NCI-H446 treated with DMSO at 0.1 percent for 48 hours (cell line): ENCODE measurements around the gene ZDHHC11.
A peak's percentile ranks its signal among the peaks of the same experiment; 100 is the strongest.
"Not testable (repeated sequence)": the region's sequence is repeated elsewhere in the genome, so short reads cannot be mapped to it uniquely, and the experiment has no call there.

Experiments used
- DNase-seq: peaks from one replicate; lab custom pipeline; 2025; lab: John Stamatoyannopoulos, UW

The ZDHHC11 gene

DNA sequence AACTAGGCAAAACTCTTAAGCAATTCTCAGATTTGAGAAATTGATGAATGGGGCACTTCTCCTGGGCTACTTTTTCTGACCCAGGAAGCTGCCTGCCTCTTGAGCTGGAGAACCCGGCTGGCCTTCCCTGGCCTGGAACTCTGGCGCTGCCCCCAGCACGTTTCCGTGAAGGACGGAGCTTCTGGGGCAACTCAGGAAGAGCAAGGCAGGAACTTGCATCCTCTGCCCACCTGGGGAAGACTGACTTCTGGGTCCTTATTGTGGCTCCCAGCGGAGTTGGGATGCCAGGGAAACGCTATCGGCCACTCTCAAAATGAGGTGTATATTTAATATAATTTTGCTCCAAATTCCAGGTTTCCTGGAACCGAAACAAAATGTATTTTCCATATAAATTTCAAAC, 39.4 kb downstream of the ZDHHC11 start:
- DNase-seq: not testable (repeated sequence)

DNA sequence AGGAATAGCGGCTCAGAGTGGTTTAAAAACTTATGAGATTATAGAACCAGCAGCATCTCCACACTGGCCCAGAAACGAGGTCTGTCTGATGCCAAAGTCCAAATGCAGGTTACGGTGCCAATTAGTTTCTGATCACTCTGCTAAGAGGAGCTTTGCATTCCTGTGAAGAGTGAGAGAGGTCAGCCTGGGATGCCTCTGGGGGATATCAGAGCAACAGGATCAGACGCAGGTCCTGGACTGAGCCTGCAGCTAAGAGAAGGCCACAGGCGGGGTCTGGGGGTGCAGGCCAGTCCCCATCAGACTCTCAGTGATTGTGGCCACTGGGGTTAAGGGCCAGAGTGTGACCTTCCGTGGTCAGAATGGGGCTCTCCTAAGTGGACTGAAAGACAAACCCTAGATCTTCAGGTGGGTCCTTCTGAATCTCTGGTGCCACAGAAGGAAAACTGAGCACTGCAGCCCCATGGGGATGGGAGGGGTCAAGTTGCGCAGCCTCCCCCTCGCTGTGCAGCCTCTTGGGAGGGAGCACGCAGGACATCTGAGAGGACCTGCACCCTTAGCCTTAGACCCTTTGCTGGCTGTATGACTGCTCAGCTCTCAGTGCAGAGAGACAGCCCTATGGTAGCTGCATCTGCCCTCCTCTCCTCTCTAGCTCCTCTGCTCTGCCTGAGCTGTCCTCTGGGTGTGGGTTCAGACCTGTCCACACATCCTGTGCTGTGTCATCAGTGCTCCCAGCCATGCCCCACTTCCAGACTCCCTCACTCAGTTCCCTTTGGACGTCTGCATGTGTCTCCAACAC, 42.9 kb downstream of the ZDHHC11 start:
- DNase-seq: not testable (repeated sequence)

DNA sequence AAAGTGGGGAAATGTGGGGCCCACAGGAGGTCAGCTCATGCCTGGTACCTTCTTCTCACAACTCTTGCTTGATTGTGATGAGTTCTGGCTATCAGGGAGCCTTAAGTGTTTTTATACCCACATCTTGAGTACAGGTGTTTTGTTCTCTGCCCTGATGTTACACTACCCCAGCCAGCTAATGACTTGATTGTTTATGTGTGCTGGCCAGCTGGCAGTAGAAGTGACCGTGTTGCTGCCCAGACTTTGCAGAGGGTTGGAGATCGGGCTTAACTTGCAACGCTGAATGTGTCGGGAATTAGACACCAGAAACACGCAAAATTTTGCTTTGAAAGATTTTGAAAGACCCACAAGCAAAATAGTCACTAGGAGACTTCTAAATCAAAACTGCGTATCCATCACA, 49.3 kb downstream of the ZDHHC11 start:
- no peak for DNase-seq

DNA sequence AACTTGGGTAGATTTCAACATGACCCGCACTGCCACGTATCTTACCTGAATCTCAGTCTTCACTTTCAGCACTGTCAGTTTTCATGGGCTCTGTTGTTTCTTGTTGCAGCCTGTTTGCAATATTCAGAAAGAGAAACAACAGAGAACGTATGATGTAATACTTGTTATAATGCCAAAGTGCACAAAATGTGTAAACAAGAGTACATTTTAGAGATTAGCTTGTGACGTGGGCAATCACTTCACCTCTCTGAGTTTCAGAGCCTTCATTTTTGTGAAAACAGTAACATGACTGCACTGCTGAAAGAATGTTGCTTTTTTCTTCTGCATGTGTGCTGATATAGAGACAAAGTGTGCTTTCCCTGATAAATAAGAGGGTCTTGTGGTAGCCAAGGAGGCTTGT, 49.7 kb downstream of the ZDHHC11 start:
- not testable (repeated sequence) for DNase-seq

DNA sequence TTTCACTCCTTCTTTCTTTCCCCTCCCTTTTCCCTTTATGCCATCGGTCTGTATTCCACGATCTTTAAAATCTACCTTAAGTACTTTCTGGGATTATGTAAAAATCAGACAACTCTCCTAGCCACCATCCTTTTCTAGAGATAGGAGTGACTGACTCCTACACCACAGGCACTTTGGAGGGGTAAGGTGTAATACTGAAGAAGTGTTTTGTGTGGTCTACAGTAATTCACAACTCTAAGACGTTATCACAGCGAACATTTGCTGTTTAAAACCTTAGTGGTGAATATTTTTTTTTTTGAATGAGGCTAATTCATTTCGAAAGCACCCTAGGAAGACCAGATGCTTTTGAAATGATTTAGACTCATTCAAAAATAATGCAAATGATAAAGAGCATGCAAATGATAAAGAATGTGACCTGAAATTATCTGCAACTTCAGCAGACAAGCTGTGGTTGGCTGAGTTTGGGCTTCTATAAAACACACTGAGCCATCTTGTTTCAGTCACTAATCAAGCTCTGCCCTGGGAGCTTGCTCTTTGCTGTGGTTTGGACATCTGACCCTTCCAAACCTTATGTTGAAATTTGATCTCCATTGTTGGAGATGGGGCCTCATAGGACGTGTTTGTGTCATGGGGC, 52.2 kb downstream of the ZDHHC11 start:
- not testable (repeated sequence) for DNase-seq

DNA sequence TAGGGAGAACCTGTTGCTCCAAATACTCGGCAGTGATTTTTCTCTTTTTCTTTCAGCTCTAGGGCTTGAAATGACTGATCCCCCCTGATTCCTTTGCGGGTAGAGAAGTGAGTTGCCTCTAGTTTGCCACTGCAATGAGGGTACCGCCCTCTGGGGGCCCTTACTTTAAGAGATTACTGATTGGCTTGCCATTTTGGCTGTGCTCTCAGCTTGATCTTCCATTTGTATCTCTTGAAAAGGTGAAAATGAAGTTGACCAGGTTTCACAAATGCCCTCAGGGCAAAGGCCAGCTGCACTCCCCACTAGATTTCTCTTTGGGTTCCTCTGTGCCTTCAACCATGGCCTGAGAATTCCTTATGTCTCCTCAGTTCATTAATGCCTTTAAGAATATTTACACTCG, 52.8 kb downstream of the ZDHHC11 start:
- not testable (repeated sequence) for DNase-seq

DNA sequence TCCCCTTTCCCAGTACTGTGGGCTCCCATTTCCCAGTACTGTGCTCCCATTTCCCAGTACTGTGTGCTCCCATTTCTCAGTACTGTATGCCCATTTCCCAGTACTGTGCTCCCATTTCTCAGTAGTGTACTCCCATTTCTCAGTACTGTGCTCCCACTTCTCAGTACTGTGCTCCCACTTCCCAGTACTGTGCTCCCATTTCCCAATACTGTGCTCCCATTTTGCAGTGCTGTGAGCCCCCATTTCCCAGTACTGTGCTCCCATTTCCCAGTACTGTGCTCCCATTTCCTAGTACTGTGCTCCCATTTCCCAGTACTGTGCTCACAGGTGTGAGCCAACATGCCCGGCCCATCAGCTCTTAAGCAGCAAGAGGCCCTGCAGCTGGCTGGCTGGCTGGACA, 54.9 kb downstream of the ZDHHC11 start:
- not testable (repeated sequence) for DNase-seq

DNA sequence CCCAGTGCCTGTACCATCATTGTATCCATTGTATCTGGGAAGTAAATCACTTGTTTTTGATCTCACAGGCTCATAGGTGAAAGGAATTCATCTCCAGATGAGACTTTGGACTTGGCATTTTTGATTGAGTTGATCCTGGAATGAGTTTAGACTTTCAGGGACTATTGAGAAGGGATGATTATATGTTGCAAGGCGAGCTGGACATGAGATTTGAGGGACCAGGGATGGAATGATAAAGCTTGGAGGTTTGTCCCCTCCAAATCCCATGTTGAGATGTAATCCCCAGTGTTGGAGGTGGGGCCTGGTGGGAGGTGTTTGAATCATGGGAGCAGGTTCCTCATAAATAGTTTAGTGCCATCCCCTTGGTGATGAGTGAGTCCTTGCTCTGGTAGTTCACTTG, 55.8 kb downstream of the ZDHHC11 start:
- not testable (repeated sequence) for DNase-seq

DNA sequence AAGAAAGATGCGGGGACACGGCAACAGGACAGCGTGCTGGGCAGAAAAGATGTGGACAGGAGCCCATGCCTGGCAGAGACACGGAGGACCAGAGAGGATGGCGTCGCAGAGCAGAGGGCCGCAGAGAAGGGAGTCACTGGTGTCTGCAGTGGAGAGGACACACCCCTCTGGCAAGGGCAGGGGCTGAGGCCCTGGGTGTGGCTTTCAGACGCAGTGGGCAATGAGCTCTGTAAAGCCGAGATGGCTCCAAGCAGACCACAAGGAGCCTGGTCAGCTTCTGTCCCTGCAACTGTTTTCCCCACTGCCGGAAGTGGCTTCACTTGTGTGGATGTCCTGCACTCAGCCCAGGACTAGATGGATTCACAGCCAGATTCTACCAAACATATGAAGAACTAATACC, 62.1 kb downstream of the ZDHHC11 start:
- not testable (repeated sequence) for DNase-seq

DNA sequence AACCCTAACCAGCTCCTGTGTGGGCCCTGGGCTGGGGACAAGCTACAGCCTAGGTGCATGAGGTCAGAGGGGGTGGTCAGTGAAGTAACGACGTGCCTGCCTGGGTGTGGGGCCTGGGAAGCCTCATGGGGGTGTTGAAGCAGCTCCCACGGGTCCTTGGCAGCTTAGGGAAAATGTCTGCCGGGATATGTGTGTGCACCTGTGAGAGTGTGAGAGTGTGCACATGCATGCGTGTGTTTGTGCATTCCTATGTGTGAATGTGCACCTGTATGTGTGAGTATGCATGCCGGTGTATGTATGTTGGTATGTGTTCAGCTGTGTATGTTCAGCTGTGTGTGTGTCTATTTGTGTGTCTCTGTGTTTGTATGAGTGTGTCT, 62.9 kb downstream of the ZDHHC11 start:
- not testable (repeated sequence) for DNase-seq

DNA sequence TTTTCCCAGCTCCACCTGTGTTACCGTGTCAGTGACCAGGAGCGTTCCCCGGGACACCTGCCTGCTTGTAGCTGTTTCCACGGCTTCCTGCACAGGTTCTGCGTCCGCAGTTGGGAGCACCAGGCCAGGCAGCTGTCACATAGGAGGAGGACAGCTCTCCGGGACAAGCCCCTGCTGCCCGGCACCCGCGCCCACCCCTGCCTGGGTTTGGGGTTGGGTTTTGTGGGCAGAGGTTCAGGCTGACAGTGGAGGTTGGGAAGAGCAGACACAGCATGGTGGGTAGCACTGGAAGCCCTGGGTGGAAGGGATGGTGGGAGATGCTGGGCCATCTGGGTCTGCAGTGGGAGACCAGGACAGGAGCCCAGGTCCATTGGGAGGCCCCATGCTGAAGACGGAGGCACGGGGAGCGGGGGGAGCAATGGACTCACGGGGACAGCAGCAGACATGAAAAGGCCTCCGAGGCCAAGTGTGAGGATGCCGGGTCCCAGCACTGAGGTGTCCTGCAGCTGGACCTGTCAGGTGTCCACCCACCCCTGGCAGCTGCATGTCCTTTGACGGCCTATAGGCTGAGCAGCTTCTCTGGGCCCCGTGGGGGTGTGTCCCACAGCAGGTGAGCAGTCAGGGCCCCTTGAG, 63.4 kb downstream of the ZDHHC11 start:
- DNase-seq: not testable (repeated sequence)

DNA sequence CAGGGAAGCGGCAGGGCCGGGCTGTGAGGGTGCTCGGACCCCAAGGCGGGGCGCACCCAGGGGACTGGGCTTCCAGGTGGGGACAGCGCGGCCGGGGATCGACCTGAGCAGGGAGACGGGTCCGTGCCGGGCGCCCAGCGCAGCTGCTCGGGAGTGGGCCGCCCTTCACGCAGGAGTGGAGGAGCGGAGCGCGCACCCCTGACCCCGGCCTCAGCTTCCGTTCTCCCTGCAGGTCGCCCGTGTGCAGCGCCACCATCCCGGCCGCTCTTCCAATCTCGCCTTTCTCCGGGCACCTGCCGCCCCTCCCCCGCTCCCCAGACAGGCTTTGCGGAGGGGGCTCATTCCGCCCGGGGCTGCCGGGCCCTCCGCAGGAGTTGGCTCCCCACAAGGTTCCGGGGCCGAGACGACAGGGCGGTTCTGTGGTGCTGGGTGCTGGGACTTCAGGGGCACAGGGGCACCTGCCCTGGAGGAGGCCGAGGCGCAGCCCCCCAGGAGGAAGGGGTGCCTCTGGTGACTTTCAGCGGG, 65.5 kb downstream of the ZDHHC11 start:
- DNase-seq: not testable (repeated sequence)

DNA sequence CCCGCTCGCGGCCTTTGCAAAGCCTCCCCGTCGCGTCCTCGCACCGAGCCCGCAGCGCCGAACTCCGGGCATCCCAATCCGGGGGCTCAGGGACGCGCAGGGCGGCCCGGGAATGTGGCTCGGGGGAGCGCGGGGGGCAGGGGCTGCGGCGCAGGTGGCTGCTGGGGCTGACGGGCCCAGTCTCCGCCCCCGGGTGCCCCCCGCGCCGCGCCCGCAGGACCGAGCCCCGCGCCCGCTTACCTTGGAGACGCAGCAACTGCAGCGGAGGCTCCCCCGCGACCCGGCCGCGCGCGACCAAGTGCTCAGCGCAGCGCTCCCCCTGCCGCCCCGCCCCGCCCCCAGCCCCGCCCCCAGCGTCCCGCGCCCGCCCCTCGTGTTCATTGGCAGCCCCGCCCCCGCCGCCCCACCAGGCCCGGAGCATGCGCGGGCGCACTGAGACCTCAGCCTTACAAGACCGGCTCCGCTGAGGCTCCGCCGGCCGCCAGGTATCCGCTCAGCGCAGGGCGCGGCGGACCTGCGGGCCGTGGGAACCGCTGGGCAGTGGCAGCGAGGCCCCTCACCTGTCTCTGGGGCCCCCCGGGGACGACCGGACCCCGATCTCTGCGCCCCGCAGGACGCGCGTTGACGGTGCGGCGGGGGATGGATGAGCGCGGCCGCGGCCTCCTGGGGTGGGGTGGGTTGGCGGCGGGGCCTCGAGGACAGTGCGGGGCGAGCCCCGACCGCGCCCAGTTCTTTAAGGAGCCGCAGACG, 66.2 kb downstream of the ZDHHC11 start, which contains the start of gene ZDHHC11B:
Gene ZDHHC11B (minus strand): TSS at position 302 of the 750 bp plus-strand sequence. CDS start 17,810 bp downstream, outside the sequence.
- DNase-seq: peak; percentile 19

DNA sequence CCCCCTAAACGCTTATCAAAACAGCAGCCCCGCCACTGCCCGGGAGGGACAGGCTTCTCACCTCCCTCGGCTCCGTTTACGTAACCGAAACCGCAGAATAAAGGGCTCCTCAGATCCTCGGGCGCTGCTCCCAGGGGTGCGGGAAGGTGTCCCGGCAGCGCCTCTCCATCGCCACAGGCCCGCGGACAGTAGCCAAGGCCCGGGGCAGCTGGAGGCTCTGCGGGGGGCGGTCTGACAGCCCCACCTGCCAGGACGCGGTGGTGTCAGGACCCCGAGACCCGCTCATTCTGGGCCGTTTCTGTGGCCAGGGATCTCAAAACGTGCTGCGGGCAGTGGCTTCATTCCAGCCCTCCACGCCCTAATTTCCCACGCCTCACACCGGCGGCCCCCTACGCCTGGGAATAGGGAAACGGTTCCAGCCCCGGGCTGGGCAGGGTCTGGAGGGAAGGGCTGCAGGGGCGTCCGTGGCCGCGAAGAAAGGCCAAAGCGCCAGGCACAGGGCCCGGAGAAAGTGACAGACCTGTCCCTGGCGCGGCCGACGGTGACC, 66.8 kb downstream of the ZDHHC11 start:
- not testable (repeated sequence) for DNase-seq

DNA sequence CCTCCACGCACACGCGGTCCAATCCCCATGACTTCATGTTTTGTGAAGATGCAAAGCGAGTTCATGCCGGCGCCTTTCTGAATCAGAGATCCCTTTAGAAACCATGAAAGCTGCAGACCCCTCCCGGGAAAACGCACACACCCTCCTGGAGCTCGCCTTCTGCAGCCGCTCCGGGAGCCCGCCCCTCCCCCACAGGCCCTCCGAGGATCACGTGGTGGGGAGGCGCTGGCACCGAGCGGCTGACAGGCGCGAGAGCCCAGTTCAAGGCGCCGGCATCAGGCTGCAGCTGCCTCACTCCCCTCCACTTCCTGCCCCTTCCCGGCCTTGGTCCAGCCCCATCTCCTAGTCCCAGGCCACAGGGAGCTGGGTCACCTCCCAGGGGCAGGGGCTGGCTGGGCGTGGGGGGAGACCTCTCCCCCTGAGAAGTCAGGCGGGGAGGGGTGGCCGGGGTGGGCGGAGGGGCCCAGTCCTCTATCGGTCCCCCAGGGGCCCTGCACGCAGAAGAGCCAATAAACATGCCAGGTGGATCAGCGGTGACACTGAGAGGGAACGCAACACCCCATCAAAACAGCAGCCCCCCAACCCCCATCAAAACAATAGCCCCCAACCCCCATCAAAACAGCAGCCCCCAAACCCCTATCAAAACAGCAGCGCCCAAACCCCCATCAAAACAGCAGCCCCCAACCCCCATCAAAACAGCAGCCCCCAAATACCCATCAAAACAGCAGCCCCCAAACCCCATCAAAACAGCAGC, 67.6 kb downstream of the ZDHHC11 start:
- not testable (repeated sequence) for DNase-seq

DNA sequence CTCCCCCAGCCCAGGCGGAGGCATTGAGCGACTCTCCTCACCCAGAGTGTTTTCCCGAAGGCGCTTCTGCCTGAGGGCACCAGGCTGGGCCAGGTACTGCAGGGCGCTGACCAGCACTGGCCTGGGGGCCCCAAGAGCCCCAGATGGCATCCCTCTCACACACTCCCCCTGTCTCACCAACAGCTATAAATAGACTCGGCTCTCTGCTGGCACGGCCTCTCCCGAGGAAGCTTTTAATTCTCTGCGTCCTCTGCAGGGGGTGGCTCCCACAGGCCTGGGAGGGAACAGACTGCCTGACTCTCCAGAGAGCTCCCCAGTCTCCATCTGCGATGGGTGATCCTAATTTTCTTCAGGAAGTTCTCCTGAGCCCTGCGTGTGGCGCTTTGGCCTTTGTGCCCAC, 68.4 kb downstream of the ZDHHC11 start:
- not testable (repeated sequence) for DNase-seq

DNA sequence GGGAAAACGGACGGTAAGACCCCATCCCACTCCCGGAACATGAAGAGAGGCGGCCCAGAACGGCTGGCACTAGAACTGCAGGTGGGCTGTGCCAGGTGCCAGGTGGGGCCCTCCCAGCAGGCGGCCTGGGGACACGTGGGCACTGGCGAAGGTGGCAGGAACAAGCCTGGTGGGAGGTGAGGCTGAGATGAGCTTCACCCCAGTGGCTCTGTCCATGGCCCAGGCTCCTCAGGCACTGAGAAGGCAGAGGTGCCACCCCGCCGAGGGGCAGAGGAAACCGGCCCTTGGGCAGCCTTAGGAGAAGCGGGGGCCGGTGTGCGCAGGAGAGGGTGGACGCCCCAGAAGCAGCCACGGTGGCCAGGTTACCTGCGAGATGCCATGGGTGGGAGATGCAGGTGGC, 70.2 kb downstream of the ZDHHC11 start:
- not testable (repeated sequence) for DNase-seq

DNA sequence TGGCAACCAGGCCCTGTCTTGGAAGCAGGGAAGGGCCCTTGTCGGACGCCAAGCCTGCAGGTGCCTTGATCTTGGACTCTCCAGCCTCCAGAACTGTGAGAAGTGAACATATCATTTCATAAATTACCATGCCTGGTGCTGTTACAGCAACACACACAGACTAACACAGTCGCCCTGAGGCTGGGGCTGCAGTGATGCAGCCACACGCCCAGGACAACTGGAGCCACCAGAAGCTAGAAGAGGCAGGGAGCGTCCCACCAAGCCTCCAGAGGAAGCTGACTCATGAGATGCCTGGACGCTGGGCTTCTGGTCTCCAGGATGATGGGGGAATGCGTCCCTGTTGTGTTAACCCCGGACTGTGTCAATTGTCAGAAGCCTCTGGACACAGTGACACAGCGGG, 71.8 kb downstream of the ZDHHC11 start:
- DNase-seq: not testable (repeated sequence)

DNA sequence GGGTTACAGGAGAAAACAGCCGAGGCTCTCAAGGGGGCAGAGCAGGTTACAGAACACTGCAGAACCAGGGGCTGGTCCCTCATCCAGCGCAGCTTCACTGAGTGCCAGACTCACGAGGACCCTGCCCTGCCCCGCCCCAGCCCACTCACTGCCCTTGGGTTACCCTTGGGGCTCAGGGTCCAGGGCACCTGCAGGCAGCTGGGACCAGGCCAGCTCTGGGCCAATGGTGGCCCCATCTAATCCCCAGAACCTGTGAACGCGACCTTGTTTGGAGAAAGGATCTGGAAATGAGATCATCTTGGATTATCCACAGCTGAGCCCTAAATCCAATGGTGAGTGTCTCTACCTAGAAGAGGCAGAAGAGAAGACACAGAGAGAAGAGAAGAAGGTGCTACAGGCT, 72.4 kb downstream of the ZDHHC11 start:
- DNase-seq: not testable (repeated sequence)

DNA sequence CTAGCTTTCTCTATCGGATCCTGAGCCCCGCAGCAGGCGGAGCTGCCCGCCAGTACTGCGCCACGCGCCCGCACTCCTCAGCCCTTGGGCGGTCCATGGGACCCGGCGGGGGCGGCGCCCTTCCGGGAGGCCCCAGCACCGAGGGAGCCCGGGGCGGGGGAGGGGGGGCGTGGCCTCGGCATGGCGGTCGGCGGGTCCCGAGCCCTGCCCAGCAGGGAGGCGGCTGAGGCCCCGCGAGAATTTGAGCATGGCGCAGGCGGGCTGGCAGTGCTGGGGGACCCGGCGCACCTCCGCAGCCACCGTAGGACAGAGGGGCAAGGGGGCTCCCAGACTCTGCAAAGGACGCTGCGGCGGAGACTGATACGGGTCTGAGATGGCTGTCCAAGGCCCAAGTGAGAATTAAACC, 73.0 kb downstream of the ZDHHC11 start:
- no peak for DNase-seq
